IPS-11a (cell line): Measurements from ENCODE around the gene GRIP1.

Experiments
- H3K4me3 ChIP-seq: one replicate; pipeline ENCODE4 v1.5.1; 2013; ENCODE audit warnings: low read depth, low read length, control low read depth

GRIP1 gene

DNA sequence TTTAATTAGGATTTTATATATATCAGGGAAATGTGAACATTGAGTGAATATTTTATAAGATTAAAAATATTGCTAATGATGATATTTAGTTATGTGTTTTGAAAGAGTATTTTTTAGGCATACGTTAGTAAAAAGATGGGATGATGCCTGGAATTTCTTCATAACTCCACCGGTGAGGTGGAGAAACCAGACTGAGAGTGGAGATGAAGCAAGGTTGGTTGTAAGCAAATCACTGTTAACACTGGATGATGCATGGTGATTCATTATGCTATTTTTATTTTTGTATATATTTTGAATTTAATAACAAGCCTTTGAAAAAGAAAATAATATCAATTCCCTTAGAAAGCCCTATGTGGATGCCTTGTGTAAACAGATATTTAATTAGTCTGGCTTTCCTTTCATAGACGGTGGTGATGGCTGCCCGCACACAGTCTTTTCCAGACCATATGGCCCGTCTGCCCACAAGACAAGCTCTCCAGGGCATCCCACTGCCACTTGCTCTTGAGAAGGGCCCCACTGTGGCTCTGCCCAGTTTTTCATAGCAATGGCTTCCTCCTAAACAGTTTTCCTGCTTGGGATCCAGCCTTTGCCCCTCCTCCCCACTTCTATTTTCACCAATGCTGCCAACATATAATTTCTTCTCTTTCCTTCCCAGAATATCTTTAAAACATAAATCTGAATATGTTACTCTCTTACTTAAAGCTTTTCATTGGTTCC, 281.1 kb downstream of the GRIP1 start:
- H3K4me3 ChIP-seq, result no peak overlapping the region

DNA sequence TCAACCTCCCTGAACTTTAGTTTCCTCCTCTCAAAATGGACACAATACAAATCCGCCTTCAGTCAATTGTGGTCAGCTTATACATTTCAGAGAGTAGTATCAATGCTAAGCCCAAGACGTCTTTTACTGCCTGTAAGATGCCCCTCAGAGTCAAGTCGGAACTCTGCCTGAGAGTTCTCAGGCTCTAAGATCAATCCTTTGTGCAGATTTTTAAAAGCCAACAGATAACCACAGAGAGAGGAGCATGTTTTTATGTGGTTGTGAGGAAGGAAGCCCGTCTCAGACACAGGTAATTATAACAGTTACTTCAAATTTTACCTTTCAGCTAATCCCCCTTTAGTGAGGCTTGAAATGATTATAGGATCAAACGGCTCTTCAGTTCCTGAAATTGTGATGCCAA, 285.0 kb downstream of the GRIP1 start:
- H3K4me3 ChIP-seq, result no peak overlapping the region

DNA sequence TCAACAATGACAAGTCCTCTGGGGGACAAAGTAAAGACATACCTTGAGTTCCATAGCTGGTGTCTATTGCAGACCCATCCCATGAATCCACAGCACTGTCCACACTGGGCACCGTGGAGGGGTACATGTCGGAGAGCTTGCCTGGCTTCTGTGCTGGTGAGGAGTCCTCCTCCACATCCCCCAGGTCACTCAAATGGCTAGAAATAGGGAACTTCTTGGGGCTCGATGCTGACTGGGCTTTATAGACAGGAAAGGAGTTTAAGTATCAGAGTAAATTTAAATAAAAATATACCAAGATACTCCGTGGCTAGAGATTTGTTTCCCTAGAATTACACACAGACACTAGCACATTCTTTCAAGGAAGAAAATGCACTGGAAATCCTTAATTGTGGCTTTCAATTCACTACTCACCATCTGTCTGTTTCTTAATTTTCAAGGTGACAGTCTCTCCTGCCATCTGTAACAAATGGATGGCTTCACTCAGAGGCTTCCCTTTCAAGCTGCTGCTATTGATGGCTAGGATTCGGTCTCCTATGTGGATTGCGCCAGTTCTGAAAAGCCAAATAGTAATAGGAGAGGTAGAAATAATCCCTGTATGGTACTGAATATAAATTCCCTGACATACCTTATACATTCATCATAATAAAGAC, 286.5 kb downstream of the GRIP1 start:
- H3K4me3 ChIP-seq, result no peak overlapping the region

DNA sequence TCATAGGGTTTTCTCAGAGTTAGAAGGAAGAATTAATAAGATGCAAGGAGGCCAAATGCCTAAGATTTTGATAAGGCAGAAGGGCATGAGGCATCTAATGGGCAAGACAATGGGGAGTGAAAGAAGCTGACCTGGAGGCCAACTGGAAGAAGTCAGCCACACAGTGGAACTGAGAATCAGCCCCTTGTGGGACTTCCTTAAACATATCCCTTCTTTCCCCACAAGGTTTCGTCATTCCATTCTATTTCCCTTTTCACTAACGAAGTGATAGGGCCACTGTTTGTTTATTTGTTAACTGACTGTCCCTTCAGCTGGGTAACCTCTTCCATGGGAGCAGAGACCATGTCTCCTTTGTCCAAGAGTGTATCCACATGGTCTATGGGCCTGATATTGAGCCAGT, 290.4 kb downstream of the GRIP1 start:
- no peak overlapping the region for H3K4me3 ChIP-seq

DNA sequence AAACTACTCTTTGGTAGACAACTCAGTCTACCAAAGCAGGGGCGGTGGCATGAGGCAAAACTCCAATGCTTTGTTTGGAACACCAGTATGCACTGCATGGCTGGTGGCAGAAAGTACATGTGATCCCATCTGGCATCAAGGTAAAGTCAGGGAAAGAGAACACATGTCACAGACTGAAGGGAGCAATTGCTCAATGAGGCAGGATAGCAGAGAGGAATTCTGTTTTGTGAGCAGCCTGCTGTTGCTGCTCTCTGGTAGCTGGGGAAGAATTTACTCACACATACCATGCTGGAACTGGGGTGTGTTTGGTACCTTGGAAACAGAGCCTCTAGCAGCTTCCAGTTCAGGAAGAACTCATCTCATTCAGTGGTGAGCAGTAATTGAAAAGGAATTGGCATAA, 291.8 kb downstream of the GRIP1 start:
- H3K4me3 ChIP-seq, result no peak overlapping the region

DNA sequence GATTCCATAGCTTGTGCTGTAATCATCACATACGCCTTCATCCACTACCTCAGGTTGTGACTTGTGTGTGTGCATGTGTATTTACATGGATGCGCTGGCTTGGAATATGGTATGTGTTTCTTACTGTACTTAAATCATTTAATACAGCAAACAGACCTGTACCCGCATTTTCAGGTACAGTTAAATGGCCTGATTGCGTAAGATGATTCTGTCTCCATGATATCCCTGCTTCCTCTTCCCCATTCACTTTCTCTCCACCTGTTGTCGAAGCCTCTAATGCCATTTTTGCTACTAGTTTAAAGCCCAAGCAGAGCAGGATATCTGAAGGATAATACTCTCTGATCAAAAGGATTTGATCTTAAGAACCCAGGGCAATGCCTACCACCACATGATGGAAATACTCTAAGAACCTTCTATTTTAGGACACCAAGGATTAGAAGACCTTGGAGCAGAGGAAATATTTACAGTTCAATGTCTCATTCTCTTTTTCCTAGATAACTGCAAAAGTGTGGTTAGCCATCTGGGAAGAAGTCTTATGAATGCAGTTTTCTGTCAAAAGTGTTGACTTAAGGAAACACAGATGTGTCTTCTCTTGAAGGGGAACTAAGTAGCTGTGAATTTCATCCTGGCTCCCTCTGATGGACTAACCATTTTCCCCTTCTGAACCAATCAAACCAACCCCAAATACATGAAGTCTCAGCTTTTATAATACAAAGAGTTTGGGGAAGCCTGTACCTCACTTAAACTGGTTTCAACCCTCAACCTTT, 297.9 kb downstream of the GRIP1 start:
- no peak overlapping the region for H3K4me3 ChIP-seq

GRCh38 chr12:66379616-66380015, 299.3 kb downstream of the GRIP1 start:
- H3K4me3 ChIP-seq, result no peak overlapping the region

DNA sequence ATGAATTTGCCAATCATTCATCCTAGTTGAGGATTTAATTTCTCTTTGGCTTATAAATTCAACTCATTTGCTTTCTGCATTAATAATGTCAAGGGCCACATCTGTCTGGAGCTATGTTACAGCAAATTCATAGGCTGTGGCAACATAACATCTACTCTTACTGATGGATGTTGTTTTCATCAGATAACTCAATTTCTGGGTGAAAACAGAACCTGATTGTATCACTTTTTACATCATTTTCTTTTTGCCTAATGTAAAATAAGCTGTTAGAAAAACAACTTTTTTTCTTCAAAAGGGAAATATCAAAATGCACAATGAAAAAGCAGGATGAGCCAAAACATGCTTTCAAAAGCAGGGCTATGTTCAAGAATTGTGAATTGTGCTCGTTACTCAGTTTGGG, 303.3 kb downstream of the GRIP1 start:
- H3K4me3 ChIP-seq, result no peak overlapping the region

GRCh38 chr12:66371982-66372381, 306.9 kb downstream of the GRIP1 start:
- no peak overlapping the region for H3K4me3 ChIP-seq

DNA sequence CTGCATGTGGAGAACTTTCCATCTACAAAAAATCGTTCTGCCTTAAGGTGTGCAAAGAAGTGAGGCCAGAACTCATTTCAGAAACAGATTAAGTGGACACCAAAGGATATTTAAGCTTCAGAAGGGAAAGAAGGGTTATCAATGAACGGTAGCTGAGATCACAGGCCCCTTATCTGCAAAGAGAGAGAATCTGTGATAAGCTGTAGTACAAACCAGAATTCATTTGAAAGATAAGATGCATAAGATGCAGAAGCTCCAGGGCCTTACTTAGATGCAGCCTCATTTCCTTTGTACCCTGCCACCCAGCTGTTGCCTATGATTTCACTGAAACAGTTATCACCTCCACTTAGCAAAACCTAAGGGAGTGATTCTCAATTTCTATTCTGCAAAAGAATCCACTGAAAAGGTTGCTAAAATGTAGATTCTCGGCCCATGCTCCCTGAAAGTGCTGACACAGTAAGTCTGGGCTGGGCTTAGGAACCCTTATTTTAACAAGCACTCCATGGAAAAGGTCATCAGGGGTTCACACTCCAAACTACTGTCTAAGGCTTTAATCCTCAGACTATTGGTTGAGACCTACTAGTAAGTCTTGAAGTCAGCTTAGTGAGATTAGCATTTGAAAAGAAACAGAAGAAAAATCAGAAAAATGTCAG, 311.7 kb downstream of the GRIP1 start:
- no peak overlapping the region for H3K4me3 ChIP-seq

GRCh38 chr12:66365718-66366490, 313.0 kb downstream of the GRIP1 start:
- H3K4me3 ChIP-seq, result no peak overlapping the region

DNA sequence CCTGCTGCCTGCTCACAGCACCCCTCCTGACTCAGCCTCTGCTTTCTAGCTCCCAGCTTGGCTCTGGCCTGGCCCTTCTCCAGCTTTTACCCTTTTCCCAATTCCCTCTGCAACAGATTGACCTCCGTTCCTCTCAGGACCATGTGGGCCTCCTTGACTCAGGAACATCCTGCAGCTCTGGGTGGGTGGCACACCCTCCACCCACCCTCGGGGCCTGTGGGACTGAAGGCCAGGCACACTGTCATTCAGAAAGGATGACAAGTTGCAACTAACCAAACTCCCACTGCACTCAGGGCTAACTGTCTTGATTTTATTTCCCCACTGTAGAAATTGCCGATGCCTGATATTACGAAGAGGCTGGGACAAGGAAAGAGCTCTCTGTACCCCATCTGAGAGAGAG, 317.2 kb downstream of the GRIP1 start:
- H3K4me3 ChIP-seq, result no peak overlapping the region

- no peak overlapping the region for H3K4me3 ChIP-seq
Observed at GRCh38 chr12:66359300-66359699, 319.6 kb downstream of the GRIP1 start.

DNA sequence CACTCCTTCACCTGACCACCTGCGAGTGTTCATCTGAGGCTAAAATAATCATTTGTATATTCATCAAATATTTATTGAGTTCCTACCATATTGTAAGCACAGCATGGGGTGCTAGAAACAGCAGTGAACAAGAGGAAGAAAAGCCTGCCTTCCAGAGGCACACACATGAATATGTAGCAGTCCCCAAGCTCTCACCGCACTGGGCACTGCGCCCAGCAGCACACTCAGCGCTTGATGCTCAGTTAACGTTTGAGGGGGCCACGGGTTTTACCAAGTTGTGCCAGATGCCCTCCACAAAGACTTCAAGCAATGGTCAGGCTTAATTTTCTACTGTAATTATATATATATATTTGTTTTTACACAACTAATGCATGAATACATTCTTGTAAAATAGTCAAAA, 324.6 kb downstream of the GRIP1 start:
- H3K4me3 ChIP-seq, result no peak overlapping the region

DNA sequence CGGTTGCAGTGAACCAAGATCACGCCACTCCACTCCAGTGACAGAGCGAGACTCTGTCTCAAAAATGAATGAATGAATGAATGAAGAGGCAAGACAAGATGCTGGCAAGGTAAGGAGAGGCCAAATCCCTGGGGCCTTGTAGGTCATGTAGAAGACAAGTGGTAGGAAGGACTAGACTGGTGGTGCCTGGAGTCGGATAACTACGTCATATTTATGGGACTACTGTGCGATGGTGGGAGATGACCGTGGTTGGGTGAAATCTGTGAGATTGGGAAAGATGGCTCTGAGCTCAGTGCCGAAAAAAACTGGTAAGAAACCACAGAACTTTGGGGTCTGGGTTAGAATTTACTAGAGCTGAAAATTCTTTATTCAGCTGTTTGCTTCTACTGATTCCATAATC, 326.0 kb downstream of the GRIP1 start:
- no peak overlapping the region for H3K4me3 ChIP-seq

- H3K4me3 ChIP-seq, result no peak overlapping the region
Observed at GRCh38 chr12:66352197-66352596, 326.7 kb downstream of the GRIP1 start.

DNA sequence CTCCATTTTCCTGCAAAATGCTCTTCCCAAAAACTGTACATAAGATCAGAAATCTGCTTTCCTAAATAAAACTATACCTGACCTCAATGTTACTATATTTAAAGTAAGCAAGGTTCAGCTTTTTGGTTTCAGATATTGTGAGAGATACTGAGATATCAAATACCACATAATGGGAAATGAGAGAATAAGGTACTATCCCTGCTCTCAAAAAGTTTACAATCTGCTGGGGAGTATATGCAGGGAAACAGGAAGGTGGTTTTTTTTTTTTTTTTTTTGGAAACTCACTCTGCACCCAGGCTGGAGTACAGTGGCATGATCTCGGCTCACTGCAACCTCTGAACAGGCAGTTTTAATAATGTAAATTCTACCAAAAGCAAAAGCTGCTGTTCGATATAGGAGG, 327.6 kb downstream of the GRIP1 start:
- H3K4me3 ChIP-seq, result no peak overlapping the region

- H3K4me3 ChIP-seq, result no peak overlapping the region
Observed at GRCh38 chr12:66345956-66346355, 332.9 kb downstream of the GRIP1 start.

GRCh38 chr12:66345212-66345611, 333.7 kb downstream of the GRIP1 start:
- no peak overlapping the region for H3K4me3 ChIP-seq

DNA sequence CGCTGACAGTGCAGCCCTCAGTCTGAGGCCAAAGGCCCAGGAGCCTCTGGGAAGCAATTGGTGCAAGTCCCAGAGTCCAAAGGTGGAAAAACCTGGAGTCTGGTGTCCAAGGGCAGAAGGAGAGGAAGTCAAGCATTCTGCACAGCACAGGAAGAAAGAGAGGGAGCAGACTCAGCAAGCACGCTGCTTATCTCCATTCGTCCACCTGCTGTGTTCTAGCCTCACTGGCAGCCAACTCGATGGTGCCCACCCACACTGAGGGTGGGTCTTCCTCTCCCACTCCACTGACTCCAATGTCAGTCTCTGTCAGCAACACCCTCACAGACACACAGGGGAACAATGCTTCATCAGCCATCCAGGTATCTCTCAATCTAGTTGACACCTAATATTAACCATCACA, 337.8 kb downstream of the GRIP1 start:
- no peak overlapping the region for H3K4me3 ChIP-seq

DNA sequence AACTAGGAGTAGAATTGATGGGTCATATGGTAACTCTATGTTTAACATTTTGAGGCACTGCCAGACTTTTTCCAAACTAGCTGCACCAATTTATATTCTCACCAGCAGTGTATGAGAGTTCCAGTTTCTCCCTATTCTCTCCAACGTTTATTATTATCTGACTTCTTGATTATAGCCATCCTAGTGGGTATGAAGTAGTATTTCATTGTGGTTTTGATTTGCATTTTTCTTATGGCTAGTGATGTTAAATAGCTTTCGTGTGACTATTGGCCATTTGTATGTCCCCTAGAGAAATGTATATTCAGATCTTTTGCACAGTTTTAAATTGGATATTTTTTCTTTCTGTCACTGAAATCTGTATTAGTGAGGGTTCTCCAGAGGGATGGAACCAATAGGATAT, 338.7 kb downstream of the GRIP1 start:
- no peak overlapping the region for H3K4me3 ChIP-seq
